ENCODE results near the gene HOXA6.

HOXA6 gene

DNA sequence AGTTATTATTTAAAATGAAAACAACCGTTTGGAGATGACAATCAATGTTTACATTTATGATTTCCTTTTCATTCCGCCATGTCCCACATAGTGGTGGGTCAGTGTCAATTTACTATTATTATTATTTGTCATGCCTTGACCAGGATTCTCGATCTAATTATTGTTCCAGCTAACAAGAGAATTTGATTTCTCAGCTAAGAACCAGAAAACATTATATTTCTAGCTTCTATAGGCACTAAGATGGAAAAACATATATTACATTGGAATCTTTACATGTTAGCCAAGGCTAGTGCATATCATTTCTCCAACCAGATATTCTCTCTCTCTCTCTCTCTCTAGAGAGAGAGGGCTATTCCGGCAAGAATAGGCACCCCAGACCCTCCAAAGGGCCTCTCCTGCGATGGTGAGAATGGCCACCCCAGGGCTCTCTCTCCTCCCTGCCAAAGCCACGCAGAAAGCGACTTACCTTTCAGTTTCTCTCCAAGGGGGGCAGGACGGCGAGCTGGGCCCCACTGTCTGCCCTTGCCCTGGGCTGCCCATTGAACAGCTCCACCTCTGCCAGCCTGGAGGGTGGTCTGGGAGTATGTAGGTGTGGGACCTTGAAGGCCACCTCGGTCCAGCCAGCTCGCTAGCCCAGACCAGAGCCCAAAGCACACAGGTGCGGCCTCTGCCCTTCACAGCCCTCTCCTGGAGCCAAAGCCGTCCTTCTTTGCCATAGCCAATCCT, 2.4 kb upstream of the HOXA6 start:
- DNase-seq, result no peak

DNA sequence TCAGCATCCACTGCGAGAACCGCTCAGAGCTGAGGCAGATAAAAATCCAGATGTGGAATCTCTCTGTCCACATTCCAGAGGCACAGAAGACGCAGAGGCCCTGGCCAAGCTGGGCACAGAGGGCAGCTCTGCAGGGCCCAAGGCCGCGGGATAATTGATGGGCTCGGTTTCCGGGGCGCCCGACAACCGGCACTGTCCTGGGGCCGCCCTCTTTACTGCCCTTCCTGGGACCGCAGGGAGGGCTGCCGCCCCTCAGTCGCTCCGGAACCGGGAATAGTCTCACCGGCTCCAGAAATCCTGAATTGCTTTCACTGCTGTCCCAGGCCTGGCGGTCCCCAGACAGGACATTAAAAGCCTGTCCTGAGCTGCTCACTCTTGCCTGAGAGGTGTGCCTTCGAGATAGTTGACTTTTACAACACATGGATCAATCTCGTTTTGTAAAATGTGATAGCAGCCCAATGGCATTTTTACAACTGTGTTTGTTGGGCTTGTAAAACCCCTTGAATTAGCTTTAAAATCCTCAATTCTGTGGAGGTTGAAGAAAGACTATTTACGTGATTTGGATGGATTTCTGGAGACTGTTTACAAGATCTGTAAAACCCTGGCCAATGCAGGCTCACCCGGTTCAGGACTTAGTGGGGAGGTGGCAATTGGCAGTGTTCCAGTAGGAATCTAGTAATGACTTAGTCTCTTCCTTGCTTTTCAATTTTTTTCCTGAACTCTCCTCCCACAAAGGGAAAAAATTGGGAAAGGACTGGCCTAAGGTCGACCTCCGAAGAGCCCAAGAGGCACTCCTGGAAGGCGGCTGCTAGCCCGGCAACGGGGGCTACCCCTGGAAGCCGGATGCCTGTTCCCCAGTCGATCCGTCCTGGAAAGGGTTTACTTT, 1.4 kb upstream of the HOXA6 start:
- DNase-seq, result no peak

DNA sequence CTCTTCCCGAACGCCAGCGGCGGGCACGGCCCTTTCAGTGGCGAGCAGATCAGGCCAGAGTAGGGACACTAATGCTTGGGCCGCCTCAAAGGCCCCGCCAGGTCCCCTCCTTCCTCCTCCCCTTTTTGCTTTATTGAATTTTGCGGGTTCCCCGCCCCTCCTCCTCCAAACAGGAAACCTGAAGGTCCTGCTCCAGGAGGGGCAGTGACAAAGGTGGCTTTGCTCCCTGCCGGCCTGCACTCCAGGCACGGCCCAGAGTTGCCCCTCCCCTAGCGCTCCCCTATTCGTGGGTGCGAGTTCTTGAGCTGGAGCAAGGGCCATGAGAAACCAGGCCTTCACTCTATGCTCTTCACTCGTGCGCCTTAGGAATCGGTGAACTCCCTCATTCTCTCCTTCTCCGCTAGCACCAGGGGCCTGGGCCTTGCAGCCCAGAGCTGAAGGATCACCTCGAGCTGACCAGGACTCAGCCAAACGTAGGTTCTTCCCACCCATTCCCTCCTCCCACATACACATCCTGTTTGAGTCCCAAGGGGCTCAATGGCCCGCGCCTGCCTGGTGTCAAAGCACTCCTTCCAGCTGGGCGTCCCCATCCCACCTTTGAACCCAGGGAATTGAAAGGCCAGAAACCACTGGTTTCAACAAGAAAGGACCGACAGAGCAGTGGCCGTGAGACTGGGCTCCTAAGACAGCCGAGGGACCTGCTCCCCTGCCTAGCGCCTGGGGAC, 619 bp upstream of the HOXA6 start:
- no peak for DNase-seq

DNA sequence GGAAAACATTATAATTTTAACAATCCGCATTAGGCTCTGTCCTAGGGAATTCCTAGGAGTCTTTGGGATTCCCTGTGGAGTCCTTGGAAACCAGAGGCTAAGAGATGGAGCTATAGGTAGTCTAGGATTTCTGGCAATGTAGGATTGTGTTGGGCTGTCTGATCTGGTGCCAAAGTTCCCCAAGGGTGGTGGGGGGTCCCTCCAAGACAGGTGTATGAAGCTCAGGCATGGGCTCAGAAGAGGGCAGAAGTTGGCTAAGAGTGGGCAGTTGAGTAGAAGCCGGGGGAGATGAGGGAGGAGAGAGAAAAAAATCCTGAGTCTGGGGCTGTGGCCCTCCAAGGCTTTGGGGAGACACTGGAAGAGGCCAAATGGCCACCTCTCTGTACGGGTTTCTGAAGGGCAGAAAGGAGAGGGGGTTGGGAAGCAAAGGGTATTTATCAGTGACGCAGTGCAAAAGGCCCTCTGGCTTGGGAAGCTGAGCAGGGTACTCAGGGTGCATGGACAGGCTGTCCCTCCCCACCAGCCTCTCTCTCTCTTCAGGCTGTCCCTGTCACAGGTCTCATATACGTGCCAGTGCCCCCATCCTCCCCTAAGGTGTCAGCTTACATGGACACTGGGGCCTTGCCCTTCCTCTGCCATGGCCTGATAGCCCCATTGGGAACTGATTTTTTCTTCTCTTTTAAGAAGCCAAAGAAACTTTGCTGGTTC, 929 bp downstream of the HOXA6 start:
- no peak for DNase-seq

DNA sequence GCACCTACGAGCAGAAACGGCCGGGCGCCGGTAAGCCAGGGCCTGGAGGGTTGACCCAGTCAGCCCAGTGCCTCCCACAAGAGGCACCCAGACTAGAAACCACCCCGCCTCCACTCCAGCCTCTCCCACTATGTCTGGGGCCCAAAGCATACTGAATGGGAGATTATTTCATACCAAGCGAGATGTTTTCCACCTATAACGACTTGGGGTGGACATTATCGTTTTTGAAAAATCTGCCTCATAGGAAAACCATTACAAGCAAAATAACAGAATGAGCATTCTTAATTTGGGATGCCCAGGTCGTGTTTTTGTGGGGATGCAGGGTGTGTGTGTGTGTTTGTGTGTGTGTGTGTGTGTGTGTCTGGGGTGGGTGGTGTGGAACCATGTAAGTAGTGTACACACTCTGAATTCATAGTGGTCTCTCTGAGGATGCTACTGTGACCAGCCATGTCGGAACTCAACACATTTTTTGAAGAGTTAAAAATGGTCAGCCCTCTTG, 1.6 kb downstream of the HOXA6 start:
- DNase-seq, result no peak

DNA sequence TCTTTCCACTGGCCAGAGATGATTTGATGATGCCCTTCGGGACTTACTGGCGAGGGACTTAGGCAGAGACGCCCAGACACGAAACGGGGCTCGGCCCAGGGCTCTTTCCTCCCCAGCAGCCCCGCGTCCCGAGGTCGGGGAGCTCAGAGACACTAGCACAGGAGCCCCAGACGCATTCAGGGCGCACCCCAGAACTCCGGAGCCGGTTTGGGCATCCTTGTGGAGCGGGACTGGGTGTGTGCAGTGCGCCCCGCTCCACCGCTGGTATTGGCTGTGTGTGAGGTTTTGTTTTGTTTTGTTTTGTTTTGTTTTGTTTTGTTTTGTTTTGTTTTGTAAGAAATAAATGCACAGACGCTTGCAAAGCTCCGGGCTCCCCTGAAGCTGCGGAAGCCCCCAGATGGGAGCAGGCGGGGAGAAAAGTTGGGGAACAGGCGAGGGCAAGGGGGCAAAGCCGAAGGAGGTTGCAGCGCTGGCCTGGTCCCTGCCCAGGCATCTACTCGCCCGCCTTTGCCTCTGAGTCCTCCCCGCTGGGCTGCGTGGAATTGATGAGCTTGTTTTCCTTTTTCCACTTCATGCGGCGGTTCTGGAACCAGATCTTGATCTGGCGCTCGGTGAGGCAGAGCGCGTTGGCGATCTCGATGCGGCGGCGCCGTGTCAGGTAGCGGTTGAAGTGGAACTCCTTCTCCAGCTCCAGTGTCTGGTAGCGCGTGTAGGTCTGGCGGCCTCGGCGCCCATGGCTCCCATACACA, 2.2 kb downstream of the HOXA6 start:
- DNase-seq, result no peak

DNA sequence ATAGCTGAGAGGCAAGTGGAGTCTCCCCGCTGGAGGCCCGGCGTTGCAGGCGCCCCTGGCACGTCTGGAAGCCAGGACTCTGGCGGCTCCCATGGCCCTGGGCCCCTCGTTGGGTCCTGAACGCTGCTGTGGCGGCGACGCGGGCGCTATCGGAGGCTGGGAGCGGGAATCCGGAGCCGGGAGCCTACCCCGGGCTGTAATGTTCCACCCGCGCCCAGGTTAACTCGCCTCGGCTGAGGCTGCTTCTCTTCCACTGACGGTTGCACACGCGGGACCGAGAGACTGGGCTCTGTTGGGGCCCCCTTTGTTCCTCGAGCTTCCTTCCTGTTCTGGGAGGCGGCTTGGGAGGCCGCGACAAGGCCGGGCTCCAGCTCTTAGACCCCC, 2.8 kb downstream of the HOXA6 start:
- DNase-seq, result no peak

DNA sequence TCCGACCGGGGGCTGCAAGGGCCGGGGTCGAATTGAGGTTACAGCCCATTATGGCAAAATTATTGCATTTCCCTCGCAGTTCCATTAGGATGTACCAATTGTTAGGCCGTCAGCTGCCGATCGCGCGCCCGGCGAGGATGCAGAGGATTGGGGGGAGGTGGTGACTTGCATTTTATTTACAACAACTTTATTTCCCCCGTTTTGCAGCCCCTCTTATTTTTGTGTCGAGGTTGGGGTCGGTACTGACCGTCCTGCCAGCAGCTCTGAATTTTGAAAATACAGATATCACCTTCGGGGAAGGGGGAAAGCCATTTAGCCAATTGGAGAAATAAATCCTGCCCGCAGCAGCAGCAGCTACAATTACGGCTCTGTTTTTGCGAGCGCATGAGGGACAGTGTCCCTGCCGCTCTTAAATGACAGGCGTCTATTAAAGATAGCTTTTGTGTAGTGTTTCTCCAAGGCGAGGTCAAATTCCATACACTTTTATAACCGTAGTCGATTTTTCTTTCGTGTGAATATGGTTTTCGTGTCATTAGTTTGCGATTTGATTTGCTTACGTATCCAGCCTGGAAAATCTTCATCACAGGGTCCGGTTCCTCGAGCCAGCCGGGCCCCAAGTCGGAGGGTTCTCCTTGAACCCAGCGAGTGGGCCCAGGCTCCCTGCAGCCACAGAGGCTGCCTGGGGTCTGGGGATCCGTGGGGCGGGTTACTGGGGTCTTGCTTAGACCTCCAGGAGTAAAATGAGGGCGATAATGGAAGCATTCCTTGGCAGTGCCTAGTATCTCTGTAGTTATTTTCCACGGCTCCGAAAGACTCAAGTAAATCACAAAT, 3.4 kb downstream of the HOXA6 start:
- DNase-seq, result no peak

DNA sequence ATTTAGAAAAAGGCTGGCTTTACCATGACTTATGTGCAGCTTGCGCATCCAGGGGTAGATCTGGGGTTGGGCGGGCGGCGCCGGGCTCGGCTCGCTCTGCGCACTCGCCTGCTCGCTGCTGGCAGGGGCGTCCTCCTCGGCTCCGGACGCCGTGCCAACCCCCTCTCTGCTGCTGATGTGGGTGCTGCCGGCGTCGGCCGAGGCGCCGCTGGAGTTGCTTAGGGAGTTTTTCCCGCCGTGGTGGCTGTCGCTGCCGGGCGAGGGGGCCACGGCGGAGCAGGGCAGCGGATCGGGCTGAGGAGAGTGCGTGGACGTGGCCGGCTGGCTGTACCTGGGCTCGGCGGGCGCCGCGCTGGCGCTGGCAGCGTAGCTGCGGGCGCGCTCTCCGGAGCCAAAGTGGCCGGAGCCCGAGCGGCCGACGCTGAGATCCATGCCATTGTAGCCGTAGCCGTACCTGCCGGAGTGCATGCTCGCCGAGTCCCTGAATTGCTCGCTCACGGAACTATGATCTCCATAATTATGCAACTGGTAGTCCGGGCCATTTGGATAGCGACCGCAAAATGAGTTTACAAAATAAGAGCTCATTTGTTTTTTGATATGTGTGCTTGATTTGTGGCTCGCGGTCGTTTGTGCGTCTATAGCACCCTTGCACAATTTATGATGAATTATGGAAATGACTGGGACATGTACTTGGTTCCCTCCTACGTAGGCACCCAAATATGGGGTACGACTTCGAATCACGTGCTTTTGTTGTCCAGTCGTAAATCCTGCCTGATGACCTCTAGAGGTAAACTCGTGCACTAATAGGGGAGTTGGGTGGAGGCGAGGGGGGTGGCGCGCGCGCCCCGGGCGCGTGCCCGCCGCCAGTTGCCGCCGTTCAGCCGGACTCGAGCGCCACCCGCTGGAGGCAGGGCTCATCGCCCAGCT, 4.3 kb downstream of the HOXA6 start, which contains the start of gene HOXA5:
Gene HOXA5, minus strand, starts transcription at position 659 of the 927 bp plus-strand sequence. Its CDS starts 74 bp downstream, at position 585.
- DNase-seq, result no peak

DNA sequence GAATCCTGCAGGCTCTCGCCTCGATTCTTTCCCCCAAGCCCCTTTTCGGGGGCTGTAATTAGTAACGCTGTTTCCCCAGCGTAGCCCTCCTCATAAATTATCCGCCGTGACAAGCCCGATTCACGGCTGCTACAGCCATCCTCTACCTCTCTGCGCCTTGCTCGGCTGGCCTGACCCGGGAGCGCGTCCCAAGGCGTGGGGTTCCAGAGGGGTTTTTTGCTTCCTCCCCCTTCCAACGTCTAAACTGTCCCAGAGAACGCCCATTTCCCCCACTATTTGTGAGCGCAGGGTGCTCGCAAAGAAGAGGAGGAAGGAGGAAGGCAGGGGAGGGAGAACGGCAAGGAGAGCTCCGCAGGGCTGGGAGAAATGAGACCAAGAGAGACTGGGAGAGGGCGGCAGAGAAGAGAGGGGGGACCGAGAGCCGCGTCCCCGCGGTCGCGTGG, 5.0 kb downstream of the HOXA6 start:
- DNase-seq, result no peak

DNA sequence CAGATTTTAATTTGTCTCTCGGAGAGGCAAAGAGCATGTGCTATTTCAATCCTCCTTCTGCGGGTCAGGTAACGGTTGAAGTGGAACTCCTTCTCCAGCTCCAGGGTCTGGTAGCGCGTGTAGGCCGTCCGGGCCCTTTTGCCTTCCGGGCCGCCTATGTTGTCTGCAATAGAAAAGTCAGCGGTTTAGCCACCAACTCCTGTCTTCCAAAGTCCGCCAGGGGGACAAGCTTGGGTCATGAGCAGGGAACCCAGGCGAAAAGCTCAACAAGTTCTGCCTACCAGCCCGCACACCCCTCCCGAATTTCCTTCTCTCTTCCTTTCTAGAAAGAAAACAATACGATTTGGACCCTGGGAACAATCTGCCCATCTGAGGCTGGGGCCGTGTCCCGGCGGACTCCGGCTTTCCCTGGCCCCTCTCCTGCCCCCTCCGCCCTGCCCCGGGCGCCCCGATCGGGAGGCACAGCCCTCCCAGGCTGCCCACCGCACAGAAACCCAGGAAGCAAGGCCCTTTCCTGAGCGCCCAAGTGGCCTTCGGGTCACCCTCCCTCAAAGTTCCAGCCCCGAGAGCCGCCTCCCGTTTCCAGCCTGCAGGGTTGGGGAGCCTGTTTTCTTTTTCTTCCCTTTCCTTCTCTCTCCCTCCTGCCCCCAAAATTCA, 5.5 kb downstream of the HOXA6 start:
- DNase-seq, result no peak

DNA sequence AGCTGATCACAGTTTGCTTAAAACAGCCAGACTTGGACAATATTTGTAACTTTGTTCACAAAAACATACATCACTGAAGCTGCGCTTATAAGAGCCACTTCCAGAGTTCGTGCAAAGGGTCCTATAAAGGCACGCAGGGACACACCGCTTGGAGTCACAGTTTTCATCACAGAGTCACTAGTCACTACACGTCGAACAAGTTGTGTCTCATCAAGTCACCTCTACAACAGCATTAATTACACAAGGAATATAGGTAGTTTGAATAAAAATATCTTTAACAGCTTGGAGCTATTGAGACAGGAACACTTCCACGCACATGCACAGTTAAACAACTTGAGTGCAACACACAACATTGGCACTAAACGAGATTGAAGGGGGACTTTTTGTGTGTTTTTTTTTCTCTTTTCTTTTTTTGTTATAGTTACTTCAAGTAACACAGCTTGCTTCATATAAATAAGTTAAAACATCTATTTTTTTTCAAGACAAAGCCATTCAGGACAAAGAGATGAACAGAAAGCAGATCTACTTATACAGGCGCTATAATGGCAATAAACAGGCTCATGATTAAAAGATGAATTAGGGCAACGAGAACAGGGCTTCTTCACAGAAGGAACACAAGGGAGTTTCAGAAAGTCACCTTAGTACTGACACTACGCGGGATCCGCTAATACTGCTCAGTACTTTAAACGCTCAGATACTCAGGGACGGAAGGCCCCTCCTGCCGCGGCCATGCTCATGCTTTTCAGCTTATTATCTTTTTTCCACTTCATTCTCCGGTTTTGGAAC, 6.2 kb downstream of the HOXA6 start:
- no peak for DNase-seq

DNA sequence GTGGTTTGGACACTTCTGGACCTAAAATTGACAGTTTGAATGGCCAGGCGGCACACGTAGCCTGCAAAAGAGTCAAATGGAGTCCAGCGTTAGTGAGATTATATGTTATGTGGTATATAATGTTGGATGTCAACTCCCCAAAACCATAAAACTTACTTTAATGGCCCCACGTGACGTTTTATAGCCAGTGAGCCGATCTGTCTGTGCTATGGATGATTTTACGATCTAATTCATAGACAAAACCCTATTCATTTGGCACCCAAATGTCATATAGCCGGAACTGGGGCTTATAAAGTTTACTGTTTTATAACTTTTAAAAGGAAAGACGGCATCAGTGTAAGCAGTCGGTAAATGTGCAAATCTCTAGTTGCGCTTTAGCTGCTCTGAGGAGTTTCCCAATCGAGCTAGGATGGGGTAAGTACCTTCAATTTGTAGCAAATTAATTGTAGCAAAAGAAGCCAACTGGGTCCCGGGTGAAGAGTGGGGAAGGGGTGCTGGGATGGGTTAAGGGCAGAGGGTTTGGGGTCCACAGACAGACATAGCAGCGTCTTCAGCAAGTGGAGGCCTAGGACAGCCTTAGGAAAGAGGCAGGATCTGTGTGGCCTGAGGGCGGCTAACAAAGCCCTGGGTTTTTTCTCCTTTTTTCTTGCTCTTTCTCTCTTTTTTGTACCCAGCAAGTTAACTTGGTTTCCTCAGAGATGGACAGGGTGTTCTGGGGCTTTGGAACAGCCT, 7.3 kb downstream of the HOXA6 start:
- DNase-seq, result no peak

DNA sequence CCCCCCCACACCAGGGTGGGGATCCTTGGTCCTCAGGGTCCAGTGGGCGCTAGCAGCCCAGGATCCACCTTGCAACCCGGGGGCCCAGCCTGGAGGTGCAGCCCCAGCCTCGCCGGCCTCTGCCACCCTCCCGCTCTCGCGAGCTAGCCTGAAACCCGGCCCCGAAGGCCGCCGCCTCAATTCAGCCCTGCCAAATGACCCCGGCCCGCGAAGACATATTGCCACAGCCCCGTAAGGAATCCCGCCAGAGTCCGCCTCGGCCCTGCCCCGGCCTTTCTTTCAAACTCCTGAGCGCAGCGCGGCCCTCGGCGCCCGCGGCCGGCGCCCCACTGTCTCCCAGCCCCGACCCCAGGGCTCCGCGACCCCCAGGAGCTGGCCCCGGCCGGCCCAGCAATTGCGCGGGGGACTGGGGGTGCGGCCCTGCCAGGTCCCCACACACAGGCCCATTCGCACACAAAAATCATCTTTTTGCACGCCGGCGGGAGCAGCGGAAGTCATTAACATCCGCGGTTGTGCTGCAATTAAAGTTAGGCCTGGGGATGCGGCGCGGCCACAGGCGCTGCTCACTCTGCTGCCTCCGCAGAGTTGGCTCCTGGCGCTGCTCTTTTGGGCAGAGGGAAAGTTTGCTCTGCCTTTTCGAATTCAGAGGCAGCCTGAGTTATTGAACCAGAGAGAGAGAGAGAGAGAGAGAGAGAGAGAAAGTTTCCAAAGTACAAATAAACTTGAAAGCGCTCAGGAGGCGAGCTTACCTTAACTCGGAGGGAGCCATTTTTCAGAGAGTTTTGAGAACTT, 8.0 kb downstream of the HOXA6 start:
- no peak for DNase-seq

DNA sequence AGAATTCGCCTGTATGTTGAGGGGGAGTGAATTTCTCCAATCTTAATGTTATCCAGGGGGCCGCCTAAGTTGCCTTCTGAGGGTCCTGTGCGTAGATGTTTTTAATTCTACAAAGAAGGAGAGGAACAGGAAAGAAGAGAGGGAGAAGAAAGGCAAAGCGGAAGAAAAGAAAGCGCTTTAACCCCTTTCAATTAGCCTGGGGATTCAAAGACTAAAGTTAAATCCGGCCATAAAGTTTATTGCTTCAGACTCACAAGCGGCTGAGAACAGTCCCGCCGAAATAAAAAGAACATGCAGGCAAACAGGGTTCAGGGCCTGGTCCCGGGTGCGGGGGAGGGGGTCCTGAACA, 8.6 kb downstream of the HOXA6 start:
- DNase-seq, result no peak

DNA sequence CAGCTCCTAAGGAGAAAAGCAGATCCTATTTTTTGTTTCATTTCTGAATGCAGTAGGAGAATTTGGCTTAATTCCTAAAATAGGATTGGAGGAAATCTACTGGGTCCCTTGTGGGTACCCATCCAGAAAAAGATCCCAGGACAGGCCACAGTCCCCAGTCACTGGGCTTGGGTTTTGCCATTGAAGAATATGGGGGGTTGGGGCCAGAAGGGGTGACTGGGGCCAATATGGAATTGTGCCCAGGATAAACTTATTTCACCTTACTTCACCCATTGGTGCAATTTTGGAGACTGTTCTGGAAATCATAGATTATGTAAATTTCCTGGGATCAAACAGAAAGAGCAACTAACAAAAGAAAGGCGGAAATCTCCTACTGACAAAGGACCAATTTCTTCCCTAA, 9.1 kb downstream of the HOXA6 start:
- no peak for DNase-seq
